Gastroesophageal sphincter (tissue), 4 donors: Measurements from ENCODE around the gene MUS81. TPM values are rescaled to one million over a fixed set of nuclear protein-coding genes. Genes with fewer than 3 reads are reported as not detected.

Experiments
- ATAC-seq: fragments of 150-250 bp; one replicate; pipeline ENCODE4 v1.9.1; 2016; ENCODE audit warnings: mild to moderate bottlenecking, moderate library complexity
- H3K27ac ChIP-seq, 4 donors: fragments of 200-600 bp; sonication (generic) in 3 of 4; 1 replicate in 3 of 4; 2 replicates in 1 of 4; pipeline ENCODE4 v1.5.1; 2016 to 2019
- H3K27me3 ChIP-seq: fragments of 200-600 bp; sonication (generic); one replicate; pipeline ENCODE4 v1.5.1; 2019
- H3K36me3 ChIP-seq, 2 donors: fragments of 200-600 bp; sonication (generic); one replicate each; pipeline ENCODE4 v1.5.1; 2019; ENCODE audit warnings: control low read depth in 1 of 2
- H3K4me1 ChIP-seq, 3 donors: fragments of 200-600 bp; sonication (generic); 1 replicate in 2 of 3; 2 replicates in 1 of 3; pipeline ENCODE4 v1.5.1; 2016 to 2019; ENCODE audit warnings: control low read depth in 2 of 3
- H3K4me3 ChIP-seq, 2 donors: fragments of 200-600 bp; sonication (generic); one replicate each; pipeline ENCODE4 v1.5.1; 2019; ENCODE audit warnings: mild to moderate bottlenecking in 1 of 2, moderate library complexity in 1 of 2
- H3K9me3 ChIP-seq, 3 donors: fragments of 200-600 bp; sonication (generic); one replicate each; pipeline ENCODE4 v1.5.1; 2017 to 2019; ENCODE audit warnings: control low read depth in 2 of 3
- EP300 ChIP-seq: sonication (generic); formaldehyde crosslinking; IDR thresholded peaks from one replicate; pipeline ENCODE4 v1.6.1; 2017; ENCODE audit warnings: antibody characterized with exemption, mild to moderate bottlenecking
- POLR2A ChIP-seq, 2 donors: fragments of 450-650 bp; IDR thresholded peaks; one replicate each; pipeline ENCODE4 v1.6.1; 2017; ENCODE audit warnings: antibody characterized with exemption in 2 of 2, mild to moderate bottlenecking in 2 of 2, moderate library complexity in 1 of 2
- POLR2AphosphoS5 ChIP-seq: sonication (generic); formaldehyde crosslinking; IDR thresholded peaks from one replicate; pipeline ENCODE4 v1.6.1; 2017; ENCODE audit warnings: antibody characterized with exemption
- WGBS, 2 donors: methylation state at CpG; one replicate each; pipeline ENCODE4 v1.1.5; 2018; ENCODE audit warnings: low coverage in 1 of 2; 5-methylcytosine and 5-hydroxymethylcytosine counted together
- total RNA-seq, 4 donors: library from RNA; depleted of rRNA; stranded (reverse); fragments of >200 nt; gene quantifications; one replicate each; pipeline ENCODE4 v1.1.0, GENCODE V29; 2016
- TF ChIP-seq, protein P1 (sequence below), 4 experiments: fragments of 200-600 bp in 2 of 4; fragments of 450-650 bp in 2 of 4; sonication (generic) in 1 of 4; IDR thresholded peaks; one replicate each; pipeline ENCODE4 v1.5.1; 2017 to 2019; ENCODE audit warnings: antibody characterized with exemption in 4 of 4, mild to moderate bottlenecking in 2 of 4, moderate library complexity in 2 of 4

Gene MUS81
- total RNA-seq, 4 donors from 2014 or later: 37.2 to 71.7 (median 60.8) TPM

DNA sequence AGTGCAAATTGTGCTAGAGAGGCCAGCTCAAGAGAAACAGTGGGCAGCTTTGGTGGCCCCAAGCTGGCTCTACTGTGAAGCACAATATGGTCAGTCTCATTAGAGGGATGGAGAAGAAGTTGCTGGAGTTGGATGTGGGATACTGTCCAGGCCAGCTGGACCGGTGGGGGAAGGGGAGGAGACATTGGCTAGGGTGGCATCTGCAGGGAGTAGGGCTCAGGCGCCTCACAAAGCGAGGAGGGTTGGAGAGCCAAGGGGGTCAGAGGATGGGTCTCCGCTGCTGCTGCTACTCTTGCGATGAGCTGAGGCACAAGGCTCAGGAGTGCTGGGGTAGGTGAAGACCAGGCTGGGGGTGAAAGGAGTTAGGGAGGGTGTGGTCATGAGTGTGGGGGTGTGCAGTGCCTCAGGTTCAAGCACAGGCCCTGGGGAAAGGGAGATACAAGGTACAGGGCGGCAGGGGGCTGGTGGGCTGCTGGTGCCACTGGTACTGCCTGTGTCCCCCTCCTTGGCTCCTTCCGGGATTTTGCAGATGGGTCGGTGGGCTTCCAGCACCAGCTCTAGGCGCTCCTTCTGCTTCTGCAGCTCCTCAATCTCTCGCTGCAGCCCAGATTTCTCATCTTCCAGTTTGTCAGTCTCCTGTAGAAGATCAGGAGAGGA is 32.6 kb downstream of the MUS81 start:
- TF ChIP-seq EP300: no peak
- no peak for TF ChIP-seq POLR2A (IDR thresholded peaks at IDR 0.05)
- TF ChIP-seq, protein P1, sequence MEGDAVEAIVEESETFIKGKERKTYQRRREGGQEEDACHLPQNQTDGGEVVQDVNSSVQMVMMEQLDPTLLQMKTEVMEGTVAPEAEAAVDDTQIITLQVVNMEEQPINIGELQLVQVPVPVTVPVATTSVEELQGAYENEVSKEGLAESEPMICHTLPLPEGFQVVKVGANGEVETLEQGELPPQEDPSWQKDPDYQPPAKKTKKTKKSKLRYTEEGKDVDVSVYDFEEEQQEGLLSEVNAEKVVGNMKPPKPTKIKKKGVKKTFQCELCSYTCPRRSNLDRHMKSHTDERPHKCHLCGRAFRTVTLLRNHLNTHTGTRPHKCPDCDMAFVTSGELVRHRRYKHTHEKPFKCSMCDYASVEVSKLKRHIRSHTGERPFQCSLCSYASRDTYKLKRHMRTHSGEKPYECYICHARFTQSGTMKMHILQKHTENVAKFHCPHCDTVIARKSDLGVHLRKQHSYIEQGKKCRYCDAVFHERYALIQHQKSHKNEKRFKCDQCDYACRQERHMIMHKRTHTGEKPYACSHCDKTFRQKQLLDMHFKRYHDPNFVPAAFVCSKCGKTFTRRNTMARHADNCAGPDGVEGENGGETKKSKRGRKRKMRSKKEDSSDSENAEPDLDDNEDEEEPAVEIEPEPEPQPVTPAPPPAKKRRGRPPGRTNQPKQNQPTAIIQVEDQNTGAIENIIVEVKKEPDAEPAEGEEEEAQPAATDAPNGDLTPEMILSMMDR (IDR thresholded peaks at IDR 0.05): no peak
- no peak for TF ChIP-seq POLR2AphosphoS5
- H3K27ac ChIP-seq: peak overlapping the region; percentile 82 to 99 (median 95)
- ATAC-seq: no peak
- peaks cover 0 to 61% (median 30%) of the 10 kb centered on the region in 3 donors for H3K4me1 ChIP-seq
- H3K9me3 ChIP-seq: no peaks in the 10 kb centered on the region
- WGBS, 2 donors: 76 to 82% methylated on average over 5 to 6 of the region's 10 CpGs
- H3K27me3 ChIP-seq: no peaks in the 10 kb centered on the region
- peak overlapping the region in 1 of 2 donors; percentile 86 for H3K4me3 ChIP-seq
- no peaks in the 10 kb centered on the region for H3K36me3 ChIP-seq

GRCh38 chr11:65894034-65894591 is 33.9 kb downstream of the MUS81 start:
- peaks cover 3% of the 10 kb centered on the region for H3K27me3 ChIP-seq
- ATAC-seq: no peak
- peak overlapping the region in 1 of 2 donors; percentile 26 for H3K4me3 ChIP-seq
- peak overlapping the region; percentile 65 to 99 (median 95) for H3K27ac ChIP-seq
- H3K9me3 ChIP-seq: no peaks in the 10 kb centered on the region
- peak; percentile 14 to 26 for TF ChIP-seq POLR2A (IDR thresholded peaks at IDR 0.05)
- TF ChIP-seq, protein P1 (IDR thresholded peaks at IDR 0.05): no peak
- 49 to 94% methylated on average over 2 to 4 of the region's 16 CpGs for WGBS, 2 donors
- H3K4me1 ChIP-seq: peaks cover 0 to 54% (median 30%) of the 10 kb centered on the region in 3 donors
- no peaks in the 10 kb centered on the region for H3K36me3 ChIP-seq

- H3K4me3 ChIP-seq: no peak overlapping the region
- no peak overlapping the region for H3K27ac ChIP-seq
- H3K4me1 ChIP-seq: peaks cover 0 to 55% (median 28%) of the 10 kb centered on the region in 3 donors
- H3K27me3 ChIP-seq: peaks cover 13% of the 10 kb centered on the region
- no peak for ATAC-seq
- no peaks in the 10 kb centered on the region for H3K36me3 ChIP-seq
- no peaks in the 10 kb centered on the region for H3K9me3 ChIP-seq
- WGBS, 2 donors: 91 to 95% methylated on average over 4 to 5 of the region's 5 CpGs
- no peak for TF ChIP-seq EP300
- TF ChIP-seq, protein P1 (IDR thresholded peaks at IDR 0.05): no peak
- TF ChIP-seq POLR2A (IDR thresholded peaks at IDR 0.05): no peak
- no peak for TF ChIP-seq POLR2AphosphoS5
Measured at GRCh38 chr11:65895482-65895981, 35.3 kb downstream of the MUS81 start.

GRCh38 chr11:65896034-65896999 is 36.1 kb downstream of the MUS81 start:
- H3K36me3 ChIP-seq: no peaks in the 10 kb centered on the region
- H3K4me1 ChIP-seq: peaks cover 0 to 52% (median 28%) of the 10 kb centered on the region in 3 donors
- H3K27ac ChIP-seq: peak overlapping the region in 1 of 4 donors; percentile 11
- WGBS, 2 donors: 90 to 94% methylated on average over 5 to 6 of the region's 14 CpGs
- TF ChIP-seq POLR2AphosphoS5 (no peak), POLR2A (IDR thresholded peaks at IDR 0.05) (no peak), EP300 (no peak)
- TF ChIP-seq, protein P1 (IDR thresholded peaks at IDR 0.05): no peak
- H3K27me3 ChIP-seq: peaks cover 13% of the 10 kb centered on the region
- H3K9me3 ChIP-seq: no peaks in the 10 kb centered on the region
- ATAC-seq: no peak
- H3K4me3 ChIP-seq: no peak overlapping the region
